GM18951 (cell line): Measurements from ENCODE around the gene CDK6.
A peak's percentile ranks its signal among the peaks of the same experiment; 100 is the strongest.

Source experiments
- POLR2A ChIP-seq: IDR thresholded peaks from 4 replicates; pipeline ENCODE4 v1.6.1; 2011; ENCODE audit warnings: mild to moderate bottlenecking; ENCODE audit not compliant: insufficient read length, insufficient read depth; ENCODE audit errors: extremely low read depth
- in situ Hi-C: fragments of 300-500 bp; cut with MboI; formaldehyde crosslinking; loops from one replicate; pipeline ENCODE4 v1.12.0; 2022; ENCODE audit warnings: low sequenced_read_pairs, mixed read lengths, inconsistent platforms; ENCODE audit not compliant: unreplicated experiment

Gene CDK6

DNA sequence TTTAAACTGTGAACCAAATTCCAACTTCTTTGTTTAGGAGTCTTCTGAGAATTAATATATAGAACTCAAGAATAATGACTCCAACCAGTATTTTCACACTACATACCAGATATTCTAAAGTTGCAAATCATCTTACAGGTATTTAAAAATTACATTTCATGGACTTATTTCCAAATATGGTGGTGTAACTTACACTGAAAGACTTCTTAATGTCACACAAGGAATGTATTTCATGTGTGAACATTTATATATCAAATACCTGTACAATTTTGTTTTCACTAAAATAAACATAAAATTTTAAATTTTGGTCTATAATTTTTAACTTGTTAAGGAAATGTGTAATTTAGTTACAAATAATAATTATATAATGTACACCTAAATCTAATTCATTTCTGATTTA, 2.6 kb upstream of the CDK6 start:
- in situ Hi-C loops, result loop anchor here (10.0 kb wide), 1 partner anchor 144 kb away; no protein-coding TSS in a partner anchor
- TF ChIP-seq POLR2A, result no peak

DNA sequence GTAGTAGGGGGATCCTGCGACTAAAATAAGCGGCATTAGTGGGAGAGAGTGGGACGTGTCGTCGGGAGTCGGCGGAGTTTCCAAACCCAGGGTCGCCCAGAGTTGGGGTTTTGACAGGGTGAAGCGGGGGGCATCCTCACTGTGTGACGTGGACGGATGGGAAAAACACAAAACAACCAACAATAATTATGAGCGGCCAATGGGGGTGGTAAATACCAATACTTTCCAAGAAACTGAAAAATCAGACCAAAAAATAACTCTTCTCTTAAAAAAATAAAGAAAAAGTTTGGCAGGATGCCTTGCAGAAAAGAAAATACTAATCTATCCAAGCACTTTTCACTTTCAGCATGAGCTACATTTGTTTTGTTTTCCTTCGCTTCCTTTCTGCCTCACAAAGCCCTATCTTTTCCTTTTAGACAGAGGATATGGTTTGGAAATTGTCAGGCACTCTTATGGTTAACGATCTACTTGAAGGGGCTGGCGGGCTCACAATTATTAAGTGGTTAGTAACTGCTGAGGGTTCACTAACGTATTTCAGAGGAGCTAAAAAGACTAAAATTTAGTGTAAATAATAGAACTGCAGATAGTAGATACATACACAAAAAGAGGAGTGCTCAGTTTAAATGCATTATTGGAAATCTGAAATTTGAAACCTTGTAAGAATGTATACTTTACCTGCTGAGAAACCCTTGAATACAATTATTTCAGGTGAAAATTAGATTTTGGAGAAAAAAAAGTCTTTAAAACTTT, 802 bp upstream of the CDK6 start:
- TF ChIP-seq POLR2A, result no peak
- in situ Hi-C loops, result loop anchor here (10.0 kb wide), 1 partner anchor 142 kb away; no protein-coding TSS in a partner anchor

DNA sequence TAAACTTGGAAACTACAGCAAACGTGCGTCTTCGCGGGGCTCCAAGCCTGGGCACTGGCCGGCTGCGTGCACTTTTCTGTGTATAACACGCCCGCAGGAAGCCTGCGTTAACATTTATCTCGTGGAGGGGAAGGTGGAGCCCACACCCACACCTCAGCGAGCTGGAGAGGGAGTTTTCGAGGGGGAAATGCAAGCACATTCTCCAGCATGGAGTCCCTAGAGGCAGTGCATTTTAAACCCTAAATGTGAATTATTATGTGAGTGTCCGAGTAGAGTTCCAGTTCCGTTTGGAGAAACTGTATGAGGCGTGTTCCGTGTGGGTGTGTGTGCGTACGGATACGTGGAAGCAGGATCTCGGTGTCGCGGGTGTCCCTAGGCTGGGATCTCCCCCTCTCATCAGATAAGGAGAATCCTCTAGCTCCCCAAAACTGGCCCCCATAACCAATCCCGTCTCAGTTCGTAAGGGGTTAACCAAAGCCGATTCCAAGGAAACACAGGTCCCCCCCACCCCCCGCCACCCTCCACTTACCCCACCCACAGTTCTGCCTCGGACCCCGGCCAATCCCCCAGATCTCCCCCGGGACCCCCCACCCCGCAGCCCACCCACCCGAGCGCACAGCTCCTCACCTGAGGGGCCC, 403 bp downstream of the CDK6 start:
- TF ChIP-seq POLR2A, result peak; percentile 47
- in situ Hi-C loops, result loop anchor here (10.0 kb wide), 1 partner anchor 141 kb away; no protein-coding TSS in a partner anchor

DNA sequence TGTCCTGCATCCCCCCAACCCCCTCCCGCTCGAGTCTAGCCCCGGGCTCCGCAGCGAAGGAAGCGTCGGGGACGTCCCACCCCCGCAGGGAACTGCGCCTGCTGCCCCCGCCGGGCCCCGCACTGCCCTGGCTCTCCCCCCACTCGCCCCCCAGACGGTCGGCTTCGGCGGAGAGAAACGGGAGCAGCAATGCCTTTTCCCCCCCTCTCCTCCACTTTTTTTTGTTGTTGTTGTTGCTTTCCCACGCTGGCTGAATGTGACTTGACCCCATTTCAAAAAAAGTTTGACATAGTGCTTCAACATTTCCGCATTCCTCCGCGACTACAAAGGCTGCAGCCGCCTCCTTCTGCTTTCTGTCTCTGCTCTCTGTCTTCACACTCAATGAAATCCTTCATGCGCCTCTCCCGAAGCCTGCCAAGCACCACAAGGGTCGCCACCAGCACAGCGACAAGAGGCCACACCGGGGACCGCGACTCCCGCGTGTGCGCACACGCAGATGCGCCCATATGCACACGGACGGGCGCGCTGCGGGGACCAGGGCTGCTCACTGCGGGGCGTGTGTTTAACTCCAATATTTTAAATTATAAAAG, 1.0 kb downstream of the CDK6 start:
- in situ Hi-C loops, result loop anchor here (10.0 kb wide), 1 partner anchor 141 kb away; no protein-coding TSS in a partner anchor
- TF ChIP-seq POLR2A, result no peak

DNA sequence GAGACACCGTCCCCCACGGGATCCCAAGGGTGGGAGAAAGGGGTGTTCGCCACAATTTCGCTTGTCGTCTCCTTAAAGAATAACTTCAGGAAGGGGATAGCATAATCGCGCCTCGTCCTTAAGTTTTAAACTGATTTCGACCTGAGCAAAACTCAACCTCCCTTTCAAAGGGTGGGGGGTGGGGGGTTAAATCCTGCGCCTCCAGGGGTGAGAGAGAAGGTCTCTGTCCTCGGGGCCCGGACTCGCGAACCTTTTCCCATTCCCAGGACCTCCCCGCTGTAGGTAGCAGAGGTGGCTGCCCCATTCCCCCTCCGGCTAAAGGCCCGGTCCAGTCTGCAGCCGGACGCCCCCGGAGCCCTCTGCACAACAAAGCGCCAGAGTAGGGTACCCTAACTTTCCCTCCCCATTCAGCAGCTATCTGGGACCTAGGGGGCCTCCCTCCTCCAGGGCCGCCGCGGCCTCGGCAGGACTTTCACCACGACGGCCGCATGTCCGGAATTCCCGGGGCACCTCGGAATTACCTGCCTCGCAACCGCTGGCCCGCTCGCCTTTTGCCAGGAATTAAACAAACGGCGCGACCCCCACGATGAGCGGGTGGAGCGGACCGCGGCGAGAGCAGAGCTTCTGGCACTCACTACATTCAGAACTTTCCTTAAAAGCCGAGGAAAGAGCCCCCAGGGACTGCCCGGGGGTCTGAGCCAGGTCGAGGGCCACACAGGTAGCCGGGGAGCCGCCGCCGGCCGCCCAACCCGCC, 1.7 kb downstream of the CDK6 start:
- TF ChIP-seq POLR2A, result peak; percentile 9
- in situ Hi-C loops, result loop anchor here (10.0 kb wide), 1 partner anchor 140 kb away; no protein-coding TSS in a partner anchor

DNA sequence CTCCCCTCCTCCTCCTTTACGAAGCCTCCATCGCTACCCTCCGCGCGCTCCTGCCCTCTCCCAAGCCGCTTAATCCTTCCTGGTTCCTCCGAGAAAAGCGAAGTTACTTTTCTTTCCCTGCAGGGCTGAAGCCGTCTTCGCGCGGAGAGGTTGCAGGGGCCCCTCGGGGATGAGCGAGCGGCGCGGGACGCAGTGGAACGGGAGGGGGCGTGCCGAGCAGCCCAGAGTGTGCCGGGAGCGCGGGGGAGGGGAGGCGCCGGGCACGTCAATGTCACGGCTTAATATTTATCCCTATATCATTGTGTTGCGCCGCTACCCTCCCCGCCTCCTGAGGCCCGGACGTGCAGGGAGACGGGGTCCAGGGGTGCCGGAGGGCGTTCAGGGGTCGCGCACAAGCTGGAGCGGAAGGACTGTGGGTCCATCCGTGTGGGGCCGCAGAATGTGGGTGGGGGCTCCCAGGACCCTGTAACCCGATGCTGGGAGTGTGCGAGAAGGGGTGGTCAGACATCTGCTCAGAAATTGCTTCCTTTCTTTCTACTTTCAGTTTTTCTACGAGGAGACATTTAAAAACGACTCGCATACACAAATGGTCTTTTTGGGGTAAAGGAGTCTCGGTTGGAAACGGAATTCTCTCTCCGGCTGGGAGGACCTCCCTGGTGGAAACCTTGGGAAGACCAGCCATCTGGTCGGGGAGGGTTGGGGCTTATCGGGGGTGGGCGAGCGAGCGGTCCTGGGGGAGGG, 2.4 kb downstream of the CDK6 start:
- peak; percentile 65 for TF ChIP-seq POLR2A

DNA sequence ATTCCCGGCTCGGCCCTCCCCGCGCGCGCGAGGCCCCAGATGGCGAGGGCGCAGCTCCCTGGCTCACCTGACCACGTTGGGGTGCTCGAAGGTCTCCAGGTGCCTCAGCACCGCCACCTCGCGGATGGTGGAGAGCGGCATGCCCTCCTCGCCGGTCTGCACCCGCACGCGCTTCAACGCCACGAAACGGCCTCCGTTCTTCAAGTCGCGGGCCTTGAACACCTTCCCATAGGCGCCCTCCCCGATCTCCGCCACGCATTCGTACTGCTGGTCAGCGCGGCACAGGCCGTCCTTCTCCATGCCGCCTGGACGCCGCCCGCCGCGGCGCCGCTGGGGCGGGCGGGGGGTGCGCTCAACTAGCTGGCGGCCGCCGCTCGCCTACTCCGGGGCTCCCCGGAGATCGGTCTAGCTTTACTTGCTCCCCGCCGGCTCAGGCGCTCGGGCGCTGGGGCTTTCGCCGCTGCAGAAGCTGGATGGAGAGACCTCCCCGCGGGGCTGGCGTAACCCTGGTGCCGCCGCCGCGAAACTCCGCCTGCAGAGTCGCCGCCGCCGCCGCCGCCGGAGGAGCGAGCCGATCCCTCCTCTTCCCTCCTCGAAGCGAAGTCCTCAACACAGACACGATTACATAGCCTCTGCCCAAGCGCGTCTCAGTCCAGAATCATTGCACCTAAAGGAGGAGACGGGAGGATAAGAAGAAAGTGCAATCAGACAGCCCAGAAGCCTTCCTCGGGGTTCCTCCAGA, 3.2 kb downstream of the CDK6 start:
- peak; percentile 49 for TF ChIP-seq POLR2A
- in situ Hi-C loops, result loop anchor here (10.0 kb wide), 1 partner anchor 138 kb away; no protein-coding TSS in a partner anchor

More for the DNA sequence above, 2.4 kb downstream of the CDK6 start:
- in situ Hi-C loops, result loop anchor here (10.0 kb wide), 1 partner anchor 139 kb away; no protein-coding TSS in a partner anchor

- in situ Hi-C loops, result loop anchor here (10.0 kb wide), 1 partner anchor 138 kb away; no protein-coding TSS in a partner anchor
- no peak for TF ChIP-seq POLR2A
Observed at GRCh38 chr7:92832534-92833023, 3.8 kb downstream of the CDK6 start.

DNA sequence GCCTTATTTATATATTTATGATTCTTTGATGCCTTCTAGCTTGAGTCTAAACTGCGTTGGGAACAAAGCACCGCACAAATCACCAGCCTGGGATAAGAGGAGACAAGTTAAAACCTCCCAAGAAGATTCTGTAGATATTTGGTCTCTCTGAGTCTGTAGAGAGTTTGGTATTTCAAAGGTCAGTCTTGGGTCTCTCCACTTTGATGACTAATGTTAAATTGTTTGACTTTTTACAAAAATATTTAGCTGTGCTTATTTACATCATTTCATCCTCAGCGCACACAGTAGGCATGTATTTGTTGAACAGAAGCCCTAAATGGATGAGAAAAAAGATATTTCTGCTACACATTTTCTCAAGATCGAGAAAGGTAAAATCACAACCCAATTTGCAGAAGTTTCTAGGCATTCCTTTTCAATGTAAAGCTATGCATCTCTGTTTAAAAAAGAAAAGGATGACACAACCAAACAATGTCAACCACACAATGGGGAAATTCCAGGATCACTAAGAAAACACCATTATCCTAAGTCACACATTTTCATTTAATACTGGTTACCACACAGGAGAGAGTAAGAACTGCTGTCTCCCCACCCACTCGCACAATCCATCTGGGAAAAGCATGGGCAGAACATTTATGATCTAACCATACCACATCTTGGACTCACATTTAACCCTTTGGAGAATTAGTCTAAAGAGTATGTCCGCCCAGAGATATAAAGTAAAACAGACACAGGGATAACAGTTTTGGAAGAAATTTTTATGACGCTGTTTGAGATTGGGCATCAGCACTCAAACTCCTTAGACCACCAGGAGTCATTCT, 4.4 kb downstream of the CDK6 start:
- in situ Hi-C loops, result loop anchor here (10.0 kb wide), 1 partner anchor 137 kb away; no protein-coding TSS in a partner anchor
- TF ChIP-seq POLR2A, result no peak

GRCh38 chr7:92830532-92831110, 5.8 kb downstream of the CDK6 start:
- no peak for TF ChIP-seq POLR2A
- in situ Hi-C loops, result loop anchor here (10.0 kb wide), 1 partner anchor 136 kb away; no protein-coding TSS in a partner anchor
